ENCODE results near the gene SYNCRIP.

The SYNCRIP gene

GRCh38 chr6:85644279-85644762 is 1.6 kb upstream of the SYNCRIP start:
- Histone ChIP-seq H3K4me3 (replicated peaks; ENCODE audit: insufficient read depth, low read length) (peak overlapping the region; percentile 52), H3K27me3 (ENCODE audit: insufficient read depth, poor library complexity, severe bottlenecking) (no peaks in the 10 kb centered on the region), H3K27ac (replicated peaks) (peak overlapping the region; percentile 98)
- no peak for TF ChIP-seq GABPA (IDR thresholded peaks at IDR 0.05; ENCODE audit: low read depth)
- TF ChIP-seq CTCF (IDR thresholded peaks at IDR 0.05; ENCODE audit: insufficient read depth, low read length), result no peak
- TF ChIP-seq SPI1 (IDR thresholded peaks at IDR 0.05; ENCODE audit: borderline replicate concordance, low read depth), result no peak
- TF ChIP-seq POLR2AphosphoS5 (IDR thresholded peaks at IDR 0.05; ENCODE audit: low read depth), result no peak
- no peak for TF ChIP-seq REST (IDR thresholded peaks at IDR 0.05; ENCODE audit: insufficient replicate concordance, low read depth)
- DNase-seq (ENCODE audit: low read depth in 1 of 2, low spot score in 1 of 2), result peak in 1 of 2 experiments; percentile 5

- TF ChIP-seq POLR2AphosphoS5 (IDR thresholded peaks at IDR 0.05; ENCODE audit: low read depth) (peak; percentile 63), GABPA (IDR thresholded peaks at IDR 0.05; ENCODE audit: low read depth) (no peak), SPI1 (IDR thresholded peaks at IDR 0.05; ENCODE audit: borderline replicate concordance, low read depth) (peak; percentile 28; the same call in 1 of the 2 replicates), REST (IDR thresholded peaks at IDR 0.05; ENCODE audit: insufficient replicate concordance, low read depth) (peak; percentile 57)
- H3K27me3 ChIP-seq (ENCODE audit: insufficient read depth, poor library complexity, severe bottlenecking), result no peaks in the 10 kb centered on the region
- DNase-seq (ENCODE audit: low read depth in 1 of 2, low spot score in 1 of 2), result peak; percentile 78 to 94
- H3K27ac ChIP-seq (replicated peaks), result peak overlapping the region; percentile 98
- peak overlapping the region; percentile 52 for H3K4me3 ChIP-seq (replicated peaks; ENCODE audit: insufficient read depth, low read length)
Measured at GRCh38 chr6:85643537-85644278, 1.0 kb upstream of the SYNCRIP start.

- DNase-seq (ENCODE audit: low read depth in 1 of 2, low spot score in 1 of 2), result peak in 1 of 2 experiments; percentile 66
Measured at GRCh38 chr6:85641897-85642773, 551 bp downstream of the SYNCRIP start.

More at GRCh38 chr6:85641897-85642773, 551 bp downstream of the SYNCRIP start:
- no peaks in the 10 kb centered on the region for H3K27me3 ChIP-seq (ENCODE audit: insufficient read depth, poor library complexity, severe bottlenecking)
- TF ChIP-seq REST (IDR thresholded peaks at IDR 0.05; ENCODE audit: insufficient replicate concordance, low read depth) (peak; percentile 44), CTCF (IDR thresholded peaks at IDR 0.05; ENCODE audit: insufficient read depth, low read length) (no peak), POLR2AphosphoS5 (IDR thresholded peaks at IDR 0.05; ENCODE audit: low read depth) (no peak; the same call in 1 of the 2 replicates), GABPA (IDR thresholded peaks at IDR 0.05; ENCODE audit: low read depth) (no peak), SPI1 (IDR thresholded peaks at IDR 0.05; ENCODE audit: borderline replicate concordance, low read depth) (peak; percentile 86)
- peak overlapping the region; percentile 66 for H3K4me3 ChIP-seq (replicated peaks; ENCODE audit: insufficient read depth, low read length)
- H3K27ac ChIP-seq (replicated peaks), result peak overlapping the region; percentile 100
